Placental pericyte (primary cell): ENCODE measurements around the gene UCK1. TPM values are rescaled to one million over a fixed set of nuclear protein-coding genes. Genes with fewer than 3 reads are reported as not detected.

Experiments
- small RNA-seq: library from RNA; depleted of rRNA; stranded (forward); fragments of <200 nt; gene quantifications from one replicate; pipeline ENCODE3, GENCODE V24; 2012; ENCODE audit warnings: low replicate concordance
- total RNA-seq: library from RNA; depleted of rRNA; stranded (reverse); fragments of >200 nt; gene quantifications from 2 replicates; pipeline ENCODE4 v1.2.3, GENCODE V29; 2012

Gene UCK1
- 19.9 and 27.9 TPM in 2 replicates for total RNA-seq

DNA sequence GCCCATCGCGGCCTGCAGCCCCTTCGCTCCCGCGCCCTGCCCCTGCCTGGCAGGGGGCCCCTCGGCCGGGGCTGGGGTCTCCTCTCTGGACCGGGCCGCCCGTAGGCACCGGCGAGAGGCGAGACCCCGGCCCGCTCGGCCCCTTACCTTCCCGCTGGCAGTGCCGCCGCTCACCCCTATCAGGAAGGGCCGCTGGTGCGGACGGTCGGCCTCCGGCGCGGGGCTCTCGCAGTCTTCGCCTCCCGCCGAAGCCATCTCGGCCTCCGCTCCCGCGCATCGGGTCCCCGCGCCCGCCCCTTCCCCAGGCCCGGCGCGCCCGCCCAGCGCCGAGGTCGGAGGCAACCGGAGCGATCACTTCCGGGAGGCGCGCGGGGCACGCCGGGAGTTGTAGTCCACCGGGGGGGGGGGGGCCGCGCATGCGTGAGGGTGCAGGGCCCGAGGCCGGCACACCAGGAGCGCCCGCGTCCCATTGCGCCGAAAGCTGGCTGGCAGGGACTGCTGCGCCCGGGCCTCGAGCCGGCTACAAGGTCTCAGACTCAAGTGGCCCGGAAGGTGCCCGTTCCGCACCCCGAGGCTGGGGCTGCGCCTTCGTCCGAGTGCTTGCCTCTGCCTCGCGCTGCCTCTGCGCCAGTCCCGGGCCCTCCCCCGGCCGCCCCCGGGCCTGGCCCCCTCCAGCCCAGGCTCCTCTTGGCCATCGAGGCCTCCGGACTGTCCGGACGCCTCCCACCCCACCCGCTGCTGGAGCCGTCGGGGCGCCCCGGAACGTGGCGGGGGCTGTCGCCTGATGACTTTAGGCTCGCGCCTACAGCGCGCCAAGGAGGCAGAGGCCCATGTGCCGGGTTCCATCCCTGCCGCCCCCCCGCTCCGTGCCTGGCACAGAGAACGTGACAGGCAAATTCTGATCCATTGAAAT, at the start of gene UCK1:
TSS of gene UCK1 (minus strand) at position 344 of the 913 bp plus-strand sequence. CDS start at position 255, 89 bp downstream.

DNA sequence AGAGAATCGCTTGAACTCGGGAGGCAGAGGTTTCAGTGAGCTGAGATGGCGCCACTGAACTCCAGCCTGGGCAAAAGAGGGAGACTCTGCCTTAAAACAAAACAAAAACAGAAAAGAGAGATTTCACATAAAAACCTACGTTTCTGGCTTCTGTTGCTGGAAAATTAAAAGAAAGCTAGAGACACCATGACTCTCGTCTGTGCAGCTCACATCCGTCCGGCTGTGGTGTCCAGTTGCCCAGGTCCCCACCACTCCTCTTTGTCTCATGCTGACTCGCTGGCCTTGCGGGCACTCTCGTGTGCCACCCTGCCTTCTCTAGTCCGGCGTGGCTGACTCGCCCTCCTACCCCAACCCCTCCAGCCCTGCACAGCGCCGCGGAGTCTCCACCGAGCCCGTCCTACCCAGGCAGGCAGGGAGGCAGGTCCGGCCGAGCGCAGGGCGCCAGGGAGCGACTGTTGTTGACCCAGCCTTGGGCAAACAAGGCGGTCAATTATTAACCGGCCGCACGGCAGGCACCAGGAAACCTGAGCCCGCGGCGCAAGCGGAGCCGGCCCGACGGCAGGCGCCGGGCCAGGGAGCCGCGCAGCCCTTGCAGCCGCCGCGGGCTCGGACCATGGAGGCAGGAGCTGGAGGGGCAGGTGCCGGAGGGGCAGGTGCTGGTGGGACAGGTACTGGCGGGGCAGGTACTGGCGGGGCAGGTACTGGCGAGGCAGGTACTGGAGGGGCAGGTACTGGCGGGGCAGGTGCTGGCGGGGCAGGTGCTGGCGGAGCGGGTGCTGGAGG, 14.1 kb upstream of the UCK1 start, which contains the start of gene PRRT1B:
TSS of gene PRRT1B (plus strand) at position 521 of the 783 bp plus-strand sequence. CDS start at position 614, 93 bp downstream.

DNA sequence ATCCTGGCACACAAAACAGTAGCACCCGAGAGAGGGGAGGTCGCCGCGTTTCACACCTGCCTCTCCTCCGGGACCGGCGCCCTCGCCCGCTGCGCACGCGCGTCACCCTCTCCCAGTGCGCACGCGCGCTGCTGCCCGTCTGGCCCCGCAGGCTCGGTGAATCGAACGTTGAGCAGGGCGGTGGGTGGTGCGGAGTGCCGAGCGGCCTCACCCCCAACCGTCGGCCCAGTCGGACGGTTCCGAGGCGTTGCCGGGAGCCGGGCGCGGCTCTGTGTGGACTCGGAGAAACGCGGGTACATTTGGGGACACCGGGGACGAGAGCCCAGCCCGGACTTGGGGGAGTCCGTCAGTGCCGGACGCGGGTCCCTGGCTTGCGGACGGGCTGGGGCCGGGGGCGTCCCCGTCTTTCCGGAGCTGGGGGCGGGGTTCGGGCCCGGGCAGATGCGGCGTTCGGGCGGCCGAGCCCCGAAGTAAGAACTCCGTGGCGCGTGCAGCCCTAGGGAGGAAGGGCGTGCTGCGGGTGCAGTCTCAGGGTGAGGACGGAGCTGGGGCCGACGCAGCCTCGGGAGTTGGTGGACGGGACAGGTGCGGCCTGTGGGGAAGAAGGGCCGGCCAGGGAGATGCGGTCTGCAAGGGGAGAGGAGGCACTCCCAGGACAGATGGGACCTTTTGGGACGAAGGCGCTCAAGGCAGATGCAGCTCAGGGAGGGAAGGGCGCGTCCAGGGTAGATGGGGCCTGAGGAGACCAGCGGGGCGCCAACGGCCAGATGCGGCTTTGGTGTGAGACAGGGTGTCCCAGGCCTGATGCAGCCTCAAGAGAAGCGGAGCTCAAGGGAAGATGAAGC, 28.1 kb downstream of the UCK1 start, which contains the start of gene POMT1:
TSS of gene POMT1 (plus strand) at position 138 of the 845 bp plus-strand sequence. CDS start 1,301 bp downstream, outside the sequence.

Small RNAs within 50 kb of the gene (small RNA-seq; reads per million reads assigned to genes)
- gene SNORD62A = 3.8 reads per million, percentile 84 among the genes with 10 or more reads in this experiment
- 9.0 reads per million, percentile 93 among the genes with 10 or more reads in this experiment for gene SNORD62B

Other genes starting within 250 kb of the UCK1 start
- 4.3 and 5.5 TPM in 2 replicates for gene PLPP7, start 241.5 kb downstream of the UCK1 start, total RNA-seq
- 75.0 and 109 TPM in 2 replicates for gene PRRC2B, start 137.2 kb downstream of the UCK1 start, total RNA-seq
- 33.5 and 42.9 TPM in 2 replicates for gene POMT1, start 28.3 kb downstream of the UCK1 start, total RNA-seq
- not detected in 2 replicates for gene PRRT1B, start 14.3 kb upstream of the UCK1 start, total RNA-seq
- gene RAPGEF1, start 208.8 kb upstream of the UCK1 start, total RNA-seq = 35.4 and 38.1 TPM in 2 replicates